ENCODE measurements around the gene C6orf132.

GRCh38 chr6:42153921-42154320, 11.5 kb upstream of the C6orf132 start:
- TF ChIP-seq CTCF (conservative IDR thresholded peaks at IDR 0.05; ENCODE audit: low read length): no peak
- no peak for TF ChIP-seq EZH2phosphoT487 (IDR thresholded peaks at IDR 0.05; ENCODE audit: borderline replicate concordance)

All from Loucy (cell line).